Osteoblast (primary cell): ENCODE results near the gene ADAMTS2. TPM values are rescaled to one million over a fixed set of nuclear protein-coding genes. Genes with fewer than 3 reads are reported as not detected.

Experiments used
- DNase-seq: peaks from one replicate; pipeline ENCODE4 v3.0.0; 2011; ENCODE audit warnings: low spot score, mixed read lengths; ENCODE audit not compliant: insufficient read length; ENCODE audit errors: missing footprints
- H2AFZ ChIP-seq: 2 replicates; pipeline ENCODE4 v1.6.0; 2011; ENCODE audit warnings: mild to moderate bottlenecking, low read length
- H3K27ac ChIP-seq: 2 replicates; pipeline ENCODE4 v1.5.1; 2011; ENCODE audit warnings: mild to moderate bottlenecking, low read depth, low read length, moderate library complexity
- H3K27me3 ChIP-seq: 2 replicates; pipeline ENCODE4 v1.6.0; 2012; ENCODE audit warnings: mild to moderate bottlenecking, control low read depth, inconsistent platforms, low read length, moderate library complexity; ENCODE audit not compliant: insufficient read depth
- H3K36me3 ChIP-seq: 2 replicates; pipeline ENCODE4 v1.5.1; 2011; ENCODE audit warnings: mild to moderate bottlenecking, low read length, control low read depth, moderate library complexity; ENCODE audit not compliant: insufficient read depth
- H3K4me1 ChIP-seq: 2 replicates; pipeline ENCODE4 v1.5.1; 2011; ENCODE audit warnings: mild to moderate bottlenecking, low read length, control low read depth, moderate library complexity; ENCODE audit not compliant: insufficient read depth
- H3K4me2 ChIP-seq: 2 replicates; pipeline ENCODE4 v1.6.0; 2011; ENCODE audit warnings: mild to moderate bottlenecking, low read length; ENCODE audit not compliant: insufficient read depth
- H3K4me3 ChIP-seq: fragments of 200-600 bp; sonication (generic); 3 replicates; pipeline ENCODE4 v1.5.1; 2012; ENCODE audit warnings: mild to moderate bottlenecking, low read length, inconsistent platforms; ENCODE audit not compliant: insufficient read depth
- H3K79me2 ChIP-seq: 2 replicates; pipeline ENCODE4 v1.6.0; 2012; ENCODE audit warnings: mild to moderate bottlenecking, low read length, control low read depth, inconsistent platforms; ENCODE audit not compliant: insufficient read depth
- H3K9me3 ChIP-seq: 2 replicates; pipeline ENCODE4 v1.5.1; 2011; ENCODE audit warnings: low read depth, low read length, control low read depth
- H4K20me1 ChIP-seq: 2 replicates; pipeline ENCODE4 v1.6.0; 2012; ENCODE audit warnings: mild to moderate bottlenecking, low read length, control low read depth; ENCODE audit not compliant: insufficient read depth
- CTCF ChIP-seq: IDR thresholded peaks from 2 replicates; pipeline ENCODE4 v1.5.1; 2011; ENCODE audit warnings: mild to moderate bottlenecking, low read depth, low read length, moderate library complexity; ENCODE audit errors: extremely low read depth
- total RNA-seq: library from RNA; depleted of rRNA; stranded (reverse); fragments of >200 nt; gene quantifications from 2 replicates; pipeline ENCODE4 v1.2.3, GENCODE V29; 2012

ADAMTS2 gene
- total RNA-seq, 1 donor = 144 TPM

GRCh38 chr5:179190851-179191505 is 154.3 kb downstream of the ADAMTS2 start:
- Histone ChIP-seq H3K27me3 (no peaks in the 10 kb centered on the region), H3K9me3 (no peaks in the 10 kb centered on the region), H3K4me2 (no peak overlapping the region), H4K20me1 (peaks cover 35% of the 10 kb centered on the region), H3K36me3 (peaks cover 22% of the 10 kb centered on the region), H2AFZ (no peak overlapping the region), H3K27ac (peak overlapping the region; percentile 37), H3K4me1 (no peaks in the 10 kb centered on the region), H3K79me2 (peaks cover 37% of the 10 kb centered on the region), H3K4me3 (no peak overlapping the region)
- DNase-seq = peak; percentile 85
- TF ChIP-seq CTCF = no peak

- DNase-seq = peak; percentile 67
- Histone ChIP-seq H3K4me2 (no peak overlapping the region), H3K4me3 (no peak overlapping the region), H3K36me3 (peaks cover 12% of the 10 kb centered on the region), H3K27ac (no peak overlapping the region), H2AFZ (no peak overlapping the region), H3K9me3 (no peaks in the 10 kb centered on the region), H4K20me1 (peaks cover 28% of the 10 kb centered on the region), H3K79me2 (peaks cover 25% of the 10 kb centered on the region), H3K27me3 (no peaks in the 10 kb centered on the region), H3K4me1 (no peaks in the 10 kb centered on the region)
- TF ChIP-seq CTCF = no peak
Observed at GRCh38 chr5:179188636-179189035, 156.6 kb downstream of the ADAMTS2 start.

GRCh38 chr5:179187681-179188575 is 157.3 kb downstream of the ADAMTS2 start:
- Histone ChIP-seq H3K27ac (no peak overlapping the region), H4K20me1 (peaks cover 24% of the 10 kb centered on the region), H2AFZ (no peak overlapping the region), H3K4me1 (no peaks in the 10 kb centered on the region), H3K4me2 (no peak overlapping the region), H3K27me3 (no peaks in the 10 kb centered on the region), H3K36me3 (peaks cover 6% of the 10 kb centered on the region), H3K4me3 (no peak overlapping the region), H3K9me3 (no peaks in the 10 kb centered on the region), H3K79me2 (peaks cover 28% of the 10 kb centered on the region)
- TF ChIP-seq CTCF = no peak
- peak; percentile 76 for DNase-seq

GRCh38 chr5:179187229-179187678 is 158.0 kb downstream of the ADAMTS2 start:
- H2AFZ ChIP-seq = no peak overlapping the region
- H3K9me3 ChIP-seq = no peaks in the 10 kb centered on the region
- no peak overlapping the region for H3K4me3 ChIP-seq
- no peak for TF ChIP-seq CTCF
- H3K4me2 ChIP-seq = no peak overlapping the region
- peaks cover 33% of the 10 kb centered on the region for H3K79me2 ChIP-seq
- peak; percentile 78 for DNase-seq
- peaks cover 4% of the 10 kb centered on the region for H3K36me3 ChIP-seq
- no peaks in the 10 kb centered on the region for H3K27me3 ChIP-seq
- peaks cover 23% of the 10 kb centered on the region for H4K20me1 ChIP-seq
- no peaks in the 10 kb centered on the region for H3K4me1 ChIP-seq
- H3K27ac ChIP-seq = no peak overlapping the region
